SK-MEL-5 (cell line): ENCODE results near the gene ZNF823. TPM values are rescaled to one million over a fixed set of nuclear protein-coding genes. Genes with fewer than 3 reads are reported as not detected.
"Not testable (repeated sequence)": the region's sequence is repeated elsewhere in the genome, so short reads cannot be mapped to it uniquely, and the experiment has no call there.

ENCODE experiments used
- DNase-seq: peaks from one replicate; pipeline ENCODE4 v3.0.0-alpha.2; 2016; ENCODE audit warnings: low read depth, low spot score
- in situ Hi-C: cut with HindIII; loops from 2 replicates; pipeline ENCODE4 v1.10.0; 2016; ENCODE audit warnings: low sequenced_read_pairs, high pct_unique_total_duplicates, low pct_unique_long_range_greater_than_20kb
- polyA plus RNA-seq, 2 experiments: library from polyadenylated mRNA; depleted of rRNA; stranded (reverse); fragments of >200 nt; gene quantifications; 2 replicates each; pipeline ENCODE4 v1.2.3, GENCODE V29; 2015
- total RNA-seq: library from RNA; depleted of rRNA; stranded (reverse); fragments of >200 nt; shearing (Covaris generic); gene quantifications from 2 replicates; pipeline ENCODE4 v1.2.3, GENCODE V29; 2014; rRNA removed

ZNF823 gene
- 3.1 and 4.4 TPM in 2 replicates for total RNA-seq
- polyA plus RNA-seq (2015; cell fraction: cytosol; rRNA removed): 1.2 and 1.7 TPM in 2 replicates
- 1.8 and 14.4 TPM in 2 replicates for polyA plus RNA-seq (2015; cell fraction: nucleus; rRNA removed)

DNA sequence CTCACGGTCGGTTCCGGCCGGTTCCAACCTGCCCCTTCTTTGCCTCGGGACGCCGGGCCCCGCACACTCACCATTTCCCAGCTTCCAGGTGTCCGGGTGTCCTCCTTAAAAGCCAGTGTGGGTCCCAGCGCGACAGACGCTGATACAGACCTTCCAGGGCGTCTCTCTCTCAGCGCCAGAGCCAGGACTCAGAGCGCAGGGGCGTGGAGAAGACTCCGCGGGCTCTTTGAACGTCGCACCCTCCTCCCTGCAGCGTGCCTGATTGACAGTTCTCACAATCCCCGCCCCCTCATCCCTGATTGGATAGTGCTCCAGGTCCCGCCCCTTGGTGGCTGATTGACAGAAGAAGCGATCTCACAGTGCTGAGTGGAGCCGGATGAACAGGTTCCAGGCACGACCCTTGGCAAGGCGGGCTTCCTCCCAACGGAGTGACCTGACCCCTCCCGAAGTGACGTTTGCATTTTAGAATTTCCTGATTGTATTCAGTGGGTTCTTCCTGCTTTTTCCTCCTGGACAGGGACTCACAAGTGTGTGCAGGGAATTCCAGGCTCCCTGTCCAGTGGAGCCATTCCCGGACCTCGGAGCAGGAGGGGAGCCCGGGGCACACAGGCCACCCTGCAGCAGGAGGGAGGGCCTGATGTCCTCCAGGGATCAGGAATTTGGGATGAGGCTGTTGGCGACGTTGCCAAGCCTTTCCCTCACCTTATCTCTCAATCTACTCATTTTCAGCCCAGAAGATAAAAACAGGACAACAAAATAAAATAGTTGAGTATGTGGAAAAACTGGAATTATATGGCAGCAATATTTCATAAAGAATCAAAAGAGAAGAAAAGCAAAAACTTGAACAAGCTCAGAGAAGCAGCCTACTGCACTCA lies at the start of gene ZNF823:
Gene ZNF823 (minus strand): TSS at position 201 of the 875 bp plus-strand sequence. CDS start 127 bp downstream, at position 74.
- in situ Hi-C loops: no loop called here
- DNase-seq: peak; percentile 96

GRCh38 chr19:11787536-11787935 lies 48.8 kb upstream of the ZNF823 start:
- DNase-seq: no peak
- in situ Hi-C loops: no loop called here

DNA sequence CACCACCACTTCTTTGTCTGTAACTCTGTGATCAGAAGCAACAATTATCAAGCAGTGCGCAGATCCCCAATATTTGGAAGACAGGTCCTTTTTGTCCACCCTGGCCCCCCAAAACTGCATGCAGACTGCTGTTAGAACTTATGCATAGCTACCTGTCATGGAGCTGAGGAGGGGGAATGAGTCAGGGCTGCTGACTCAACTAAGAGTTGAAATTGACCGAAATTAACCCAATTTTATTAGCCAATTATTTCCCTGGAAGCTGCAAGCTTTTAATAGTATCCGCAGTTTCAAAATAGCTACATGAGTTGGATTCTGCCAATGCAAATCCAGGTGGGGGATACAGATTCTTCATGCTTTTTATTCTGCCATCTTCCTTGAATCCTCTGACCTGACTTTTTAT lies 45.6 kb upstream of the ZNF823 start:
- in situ Hi-C loops: no loop called here
- no peak for DNase-seq

DNA sequence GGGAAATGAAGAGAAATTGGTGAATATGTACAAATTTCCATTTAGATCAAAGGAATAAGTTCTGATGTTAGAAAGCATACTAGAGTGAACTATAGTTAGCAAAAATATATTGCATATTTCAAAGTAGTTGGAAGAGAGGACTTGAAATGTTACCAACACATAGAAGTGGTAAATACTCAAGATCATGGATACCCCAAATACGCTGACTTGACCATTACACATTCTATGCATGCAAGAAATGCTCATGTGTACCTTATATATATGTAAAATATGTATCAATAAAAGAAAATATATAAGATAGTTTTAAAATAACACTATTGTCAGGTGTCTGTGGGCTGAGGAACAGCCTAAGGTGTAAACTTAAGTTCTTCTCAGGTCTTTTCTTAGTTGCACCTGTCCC lies 45.0 kb upstream of the ZNF823 start:
- in situ Hi-C loops: no loop called here
- DNase-seq: no peak

GRCh38 chr19:11781295-11782057 lies 42.7 kb upstream of the ZNF823 start:
- in situ Hi-C loops: no loop called here
- DNase-seq: no peak

GRCh38 chr19:11780431-11781020 lies 41.8 kb upstream of the ZNF823 start:
- in situ Hi-C loops: no loop called here
- no peak for DNase-seq

DNA sequence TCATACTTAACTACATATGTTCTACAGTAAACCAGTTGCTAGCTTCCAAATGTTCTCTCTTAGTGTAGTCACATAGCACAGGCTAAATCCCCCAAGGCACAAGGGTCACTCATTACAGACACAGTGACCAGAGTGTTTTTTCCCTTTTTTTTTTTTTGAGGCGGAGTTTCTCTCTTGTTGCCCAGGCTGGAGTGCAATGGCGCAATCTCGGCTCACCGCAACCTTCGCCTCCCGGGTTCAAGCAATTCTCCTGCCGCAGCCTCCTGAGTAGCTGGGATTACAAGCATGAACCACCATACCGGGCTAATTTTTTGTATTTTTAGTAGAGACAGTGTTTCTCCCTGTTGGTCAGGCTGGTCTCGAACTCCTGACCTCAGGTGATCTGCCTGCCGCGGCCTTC lies 37.9 kb upstream of the ZNF823 start:
- in situ Hi-C loops, DNase-seq: not testable (repeated sequence)

DNA sequence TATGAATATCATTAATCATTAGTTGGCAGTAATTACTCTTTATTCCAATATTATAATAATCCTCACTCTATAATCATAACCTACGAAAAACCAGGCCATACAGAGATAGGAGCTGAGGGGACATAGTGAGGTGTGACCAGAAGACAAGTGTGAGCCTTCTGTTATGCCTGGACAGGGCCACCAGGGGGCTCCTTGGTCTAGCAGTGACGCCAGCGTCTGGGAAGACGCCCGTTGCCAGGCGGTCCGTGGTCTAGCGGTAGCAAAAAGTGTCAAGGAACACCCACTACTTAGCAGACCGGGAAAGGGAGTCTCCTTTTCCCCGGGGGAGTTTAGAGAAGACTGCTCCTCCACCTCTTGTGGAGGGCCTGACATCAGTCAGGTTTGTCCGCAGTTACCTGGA lies 32.8 kb upstream of the ZNF823 start:
- DNase-seq: peak; percentile 25

GRCh38 chr19:11769995-11770394 lies 31.2 kb upstream of the ZNF823 start:
- in situ Hi-C loops: no loop called here
- no peak for DNase-seq

More for the DNA sequence above, 32.8 kb upstream of the ZNF823 start:
- in situ Hi-C loops: not testable (repeated sequence)

DNA sequence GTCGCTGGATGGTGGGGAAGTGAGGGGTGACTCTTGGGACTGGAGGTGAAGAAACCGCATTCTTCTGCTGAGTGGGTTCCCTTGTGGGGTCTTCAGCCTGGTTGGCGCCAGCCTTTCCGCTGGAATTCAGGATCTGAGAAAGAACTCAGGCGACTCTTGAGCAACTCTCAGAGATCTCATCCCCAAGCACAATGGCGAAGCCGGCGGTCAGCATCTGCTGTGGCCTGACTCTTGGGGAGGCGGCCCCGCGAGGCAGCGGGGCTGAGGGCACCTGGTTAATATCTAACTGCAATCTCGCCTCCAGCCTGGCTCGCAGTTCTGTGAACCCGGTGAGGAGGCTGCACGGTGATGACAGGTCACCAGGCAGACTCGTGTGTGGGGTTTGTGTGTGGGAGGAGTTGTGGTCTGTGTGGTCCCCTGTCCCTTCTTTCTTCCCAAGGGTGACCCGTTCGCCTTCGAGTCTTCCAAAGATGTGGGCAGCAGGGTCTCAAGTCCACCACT lies 28.9 kb upstream of the ZNF823 start:
- no peak for DNase-seq
- in situ Hi-C loops: no loop called here

- in situ Hi-C loops: no loop called here
- peak; percentile 90 for DNase-seq
Measured at GRCh38 chr19:11766597-11767591, 28.1 kb upstream of the ZNF823 start, which contains the start of gene ZNF441. ZNF441 (plus strand) TSS chr19:11767000; CDS start chr19:11767194, 194 bp downstream.

DNA sequence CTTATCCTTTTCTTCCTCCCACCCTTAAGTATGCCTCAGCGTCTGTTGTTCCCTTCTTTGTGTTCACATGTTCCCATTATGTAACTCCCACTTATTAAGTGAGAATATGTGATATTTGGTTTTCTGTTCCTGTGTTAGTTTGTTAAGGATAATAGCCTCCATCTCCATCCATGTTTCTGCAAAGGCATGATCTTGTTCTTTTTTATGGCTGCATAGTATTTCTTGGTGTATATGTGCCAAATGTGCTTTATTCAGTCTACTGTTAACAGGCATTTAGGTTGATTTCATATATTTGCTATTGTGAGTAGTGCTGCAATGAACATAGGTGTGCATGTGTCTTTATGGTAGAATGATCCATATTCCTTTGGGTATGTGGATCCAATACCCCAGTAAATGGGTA lies 24.9 kb upstream of the ZNF823 start:
- in situ Hi-C loops: no loop called here
- no peak for DNase-seq

DNA sequence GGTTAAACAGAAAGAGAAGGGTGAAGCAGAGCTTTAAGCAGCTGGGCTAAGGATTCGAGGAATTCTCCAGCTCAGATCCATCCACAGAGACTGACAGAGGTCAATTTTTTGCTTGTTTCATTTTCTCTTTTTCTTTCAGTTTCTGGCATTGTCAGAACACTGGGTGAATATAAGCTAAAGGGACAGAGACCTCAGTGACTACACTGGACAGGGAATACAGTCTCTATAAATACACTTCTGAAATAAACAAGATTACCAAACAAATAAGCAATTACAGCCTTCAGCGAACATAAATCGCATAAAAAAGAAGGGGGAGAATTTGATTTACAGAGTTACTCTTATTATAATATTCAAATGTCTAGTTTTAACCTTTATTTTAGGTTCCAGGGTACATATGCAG lies 24.4 kb upstream of the ZNF823 start:
- DNase-seq: no peak
- in situ Hi-C loops: no loop called here

DNA sequence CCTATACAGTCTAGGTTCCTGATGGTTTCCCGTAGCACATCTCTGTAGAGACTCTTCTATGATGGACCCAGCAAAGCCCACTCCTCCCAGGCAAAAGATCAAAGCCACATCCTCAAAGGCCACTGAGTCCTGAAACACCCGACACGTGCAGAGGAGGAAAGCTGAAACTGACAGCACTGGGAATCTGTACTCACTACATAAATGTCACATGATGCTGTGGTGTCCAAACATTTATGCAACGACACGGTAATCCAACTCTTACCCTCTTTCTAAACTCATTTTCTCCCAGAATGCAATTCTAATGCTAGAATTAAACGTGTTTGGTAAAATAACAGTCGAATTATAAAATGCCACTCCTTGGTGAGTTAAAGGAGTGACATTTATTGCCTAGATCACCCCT lies 21.1 kb upstream of the ZNF823 start:
- in situ Hi-C loops: no loop called here
- no peak for DNase-seq

GRCh38 chr19:11756965-11757364 lies 18.2 kb upstream of the ZNF823 start:
- DNase-seq: no peak
- in situ Hi-C loops: no loop called here

DNA sequence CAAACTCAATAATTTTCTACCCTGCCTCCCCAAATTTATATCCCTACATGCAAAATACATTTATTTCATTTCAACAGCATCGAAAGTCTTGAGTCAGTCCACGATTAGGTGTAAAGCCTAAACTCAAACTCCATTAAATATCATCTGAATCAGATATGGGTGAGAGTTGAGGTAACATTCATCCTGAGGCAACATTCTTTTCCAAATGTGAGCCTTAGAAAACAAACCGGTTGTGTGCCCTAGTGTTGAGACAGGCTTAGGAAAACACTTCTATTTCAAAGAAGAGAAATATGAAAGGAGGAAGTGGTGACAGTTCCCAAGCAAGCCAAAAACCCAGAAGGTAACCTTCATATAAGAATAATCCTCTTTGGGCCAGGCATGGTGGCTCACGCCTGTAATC lies 15.9 kb upstream of the ZNF823 start:
- in situ Hi-C loops: no loop called here
- no peak for DNase-seq

DNA sequence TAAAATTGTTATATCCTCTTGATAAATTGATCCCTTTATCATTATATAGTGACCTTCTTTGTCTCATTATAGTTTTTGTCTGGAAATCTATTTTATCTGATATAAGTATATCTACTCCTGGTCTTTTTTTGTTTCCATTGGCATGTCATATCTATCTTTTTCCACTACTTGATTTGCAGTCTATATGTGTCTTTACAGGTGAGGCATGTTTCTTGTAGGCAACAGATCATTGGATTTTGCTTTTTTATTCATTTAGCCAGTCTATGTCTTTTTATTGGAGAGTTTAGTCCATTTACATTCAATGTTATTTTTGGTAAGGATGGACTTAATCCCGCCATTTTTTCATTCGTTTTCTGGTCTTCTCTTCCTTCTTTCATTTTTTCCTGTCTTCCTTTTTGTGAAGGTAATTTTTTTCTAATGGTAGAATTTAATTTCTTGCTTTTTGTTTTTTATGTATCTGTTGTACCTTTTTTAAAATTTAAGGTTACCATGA lies 13.5 kb upstream of the ZNF823 start:
- in situ Hi-C loops: no loop called here
- DNase-seq: no peak
